Muscle layer of duodenum (tissue), 2 donors: Measurements from ENCODE around the gene PIK3C2G.

Experiments used
- H3K27ac ChIP-seq: one replicate; pipeline ENCODE4 v1.7.0; 2013; ENCODE audit warnings: mild to moderate bottlenecking, low read length
- H3K27me3 ChIP-seq: one replicate; pipeline ENCODE4 v1.7.0; 2013; ENCODE audit warnings: low read depth, mild to moderate bottlenecking, control low read depth, low read length
- H3K36me3 ChIP-seq, 2 donors: one replicate each; pipeline ENCODE4 v1.7.0; 2013; ENCODE audit warnings: low read length in 2 of 2, control low read depth in 1 of 2, mild to moderate bottlenecking in 1 of 2; ENCODE audit not compliant: insufficient read depth in 2 of 2, control insufficient read depth in 1 of 2
- H3K4me1 ChIP-seq, 2 donors: one replicate each; pipeline ENCODE4 v1.7.0; 2013; ENCODE audit warnings: low read length in 2 of 2, mild to moderate bottlenecking in 2 of 2, control low read depth in 1 of 2, moderate library complexity in 1 of 2; ENCODE audit not compliant: insufficient read depth in 2 of 2, control insufficient read depth in 1 of 2
- H3K4me3 ChIP-seq, 2 donors: one replicate each; pipeline ENCODE4 v1.7.0; 2013; ENCODE audit warnings: low read length in 2 of 2, low read depth in 1 of 2, mild to moderate bottlenecking in 1 of 2
- H3K9me3 ChIP-seq, 2 donors: one replicate each; pipeline ENCODE4 v1.7.0; 2013; ENCODE audit warnings: low read length in 2 of 2, control low read depth in 1 of 2, mild to moderate bottlenecking in 1 of 2; ENCODE audit not compliant: control insufficient read depth in 1 of 2
- donor health status: healthy.

The PIK3C2G gene

GRCh38 chr12:18570543-18570942 is 309.2 kb downstream of the PIK3C2G start:
- H3K4me3 ChIP-seq = no peak overlapping the region
- no peak overlapping the region for H3K27ac ChIP-seq
- H3K9me3 ChIP-seq = no peaks in the 10 kb centered on the region
- no peaks in the 10 kb centered on the region for H3K27me3 ChIP-seq
- no peaks in the 10 kb centered on the region for H3K36me3 ChIP-seq
- no peaks in the 10 kb centered on the region for H3K4me1 ChIP-seq

DNA sequence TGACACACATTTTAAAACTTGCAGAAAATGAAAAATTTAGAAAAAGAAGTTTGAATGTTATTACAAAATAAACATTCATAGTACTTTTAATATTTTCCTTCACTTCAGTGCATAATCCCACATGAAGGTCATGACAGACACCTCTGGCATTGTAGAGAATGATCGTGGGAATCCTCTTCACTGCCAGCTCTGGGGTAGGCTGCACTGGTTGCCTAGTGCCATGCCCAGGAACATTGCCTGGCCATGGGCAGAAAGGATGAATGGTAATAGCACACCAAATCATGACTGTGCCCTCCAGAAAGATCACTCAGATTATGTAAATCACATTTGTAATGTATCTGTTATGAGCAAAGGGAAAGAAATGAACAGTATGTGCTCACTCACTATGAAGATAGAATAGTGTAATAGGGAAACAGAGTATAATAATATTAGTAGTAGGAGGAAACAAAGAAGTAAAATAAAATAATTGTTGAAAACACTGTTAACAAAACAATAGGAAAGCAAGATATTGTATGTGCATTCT is 314.8 kb downstream of the PIK3C2G start:
- no peaks in the 10 kb centered on the region for H3K36me3 ChIP-seq
- no peak overlapping the region for H3K4me3 ChIP-seq
- H3K9me3 ChIP-seq = no peaks in the 10 kb centered on the region
- no peak overlapping the region for H3K27ac ChIP-seq
- H3K4me1 ChIP-seq = no peaks in the 10 kb centered on the region
- no peaks in the 10 kb centered on the region for H3K27me3 ChIP-seq

DNA sequence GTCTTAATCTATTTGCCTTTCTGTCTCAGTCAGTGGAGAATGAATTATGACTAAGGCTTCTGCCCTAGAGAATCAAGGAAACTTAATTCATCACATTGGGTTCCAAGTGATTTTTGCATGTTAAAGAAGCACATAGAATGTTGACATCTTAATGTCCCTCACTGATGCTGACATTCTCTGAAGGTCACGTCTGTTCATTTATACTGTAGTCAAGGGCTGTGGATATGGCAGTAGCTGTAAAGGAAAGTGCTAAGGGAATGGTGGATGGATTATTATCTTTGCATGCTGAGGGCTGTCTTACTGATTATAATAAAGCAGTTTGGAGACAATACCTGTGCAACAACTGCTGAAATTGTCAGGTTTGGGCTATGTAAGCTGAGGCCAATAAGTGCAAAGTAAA is 315.3 kb downstream of the PIK3C2G start:
- Histone ChIP-seq H3K9me3 (no peaks in the 10 kb centered on the region), H3K27me3 (no peaks in the 10 kb centered on the region), H3K27ac (no peak overlapping the region), H3K36me3 (no peaks in the 10 kb centered on the region), H3K4me3 (no peak overlapping the region), H3K4me1 (no peaks in the 10 kb centered on the region)

DNA sequence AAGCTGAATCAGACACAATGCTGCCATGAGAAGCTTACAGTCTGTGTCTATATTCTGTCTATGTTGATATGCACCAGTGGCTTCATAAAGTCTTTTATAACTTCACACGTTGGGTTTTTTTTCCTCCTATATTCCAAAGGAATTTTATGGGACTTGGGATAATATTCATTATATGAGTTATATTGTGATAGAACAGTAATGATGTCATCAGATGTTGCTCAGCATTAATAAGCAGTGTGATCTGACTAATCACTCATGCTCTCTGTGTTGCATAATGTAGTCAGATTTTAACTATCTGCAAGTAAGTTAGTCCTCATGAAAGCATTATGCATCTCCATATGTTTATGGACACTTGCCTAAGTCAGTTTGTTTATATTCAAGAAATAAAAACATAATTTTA is 316.9 kb downstream of the PIK3C2G start:
- no peaks in the 10 kb centered on the region for H3K36me3 ChIP-seq
- H3K27me3 ChIP-seq = no peaks in the 10 kb centered on the region
- H3K27ac ChIP-seq = no peak overlapping the region
- H3K4me1 ChIP-seq = no peaks in the 10 kb centered on the region
- H3K9me3 ChIP-seq = peaks cover under 1 to 2% of the 10 kb centered on the region in 2 donors
- H3K4me3 ChIP-seq = no peak overlapping the region

GRCh38 chr12:18580291-18580690 is 319.0 kb downstream of the PIK3C2G start:
- H3K27me3 ChIP-seq = no peaks in the 10 kb centered on the region
- H3K9me3 ChIP-seq = peaks cover 5 to 9% of the 10 kb centered on the region in 2 donors
- H3K4me1 ChIP-seq = no peaks in the 10 kb centered on the region
- H3K36me3 ChIP-seq = no peaks in the 10 kb centered on the region
- no peak overlapping the region for H3K4me3 ChIP-seq
- H3K27ac ChIP-seq = no peak overlapping the region

GRCh38 chr12:18580706-18581105 is 319.4 kb downstream of the PIK3C2G start:
- H3K4me1 ChIP-seq = no peaks in the 10 kb centered on the region
- H3K9me3 ChIP-seq = peaks cover 5 to 9% of the 10 kb centered on the region in 2 donors
- H3K27ac ChIP-seq = no peak overlapping the region
- H3K36me3 ChIP-seq = no peaks in the 10 kb centered on the region
- H3K4me3 ChIP-seq = no peak overlapping the region
- no peaks in the 10 kb centered on the region for H3K27me3 ChIP-seq

DNA sequence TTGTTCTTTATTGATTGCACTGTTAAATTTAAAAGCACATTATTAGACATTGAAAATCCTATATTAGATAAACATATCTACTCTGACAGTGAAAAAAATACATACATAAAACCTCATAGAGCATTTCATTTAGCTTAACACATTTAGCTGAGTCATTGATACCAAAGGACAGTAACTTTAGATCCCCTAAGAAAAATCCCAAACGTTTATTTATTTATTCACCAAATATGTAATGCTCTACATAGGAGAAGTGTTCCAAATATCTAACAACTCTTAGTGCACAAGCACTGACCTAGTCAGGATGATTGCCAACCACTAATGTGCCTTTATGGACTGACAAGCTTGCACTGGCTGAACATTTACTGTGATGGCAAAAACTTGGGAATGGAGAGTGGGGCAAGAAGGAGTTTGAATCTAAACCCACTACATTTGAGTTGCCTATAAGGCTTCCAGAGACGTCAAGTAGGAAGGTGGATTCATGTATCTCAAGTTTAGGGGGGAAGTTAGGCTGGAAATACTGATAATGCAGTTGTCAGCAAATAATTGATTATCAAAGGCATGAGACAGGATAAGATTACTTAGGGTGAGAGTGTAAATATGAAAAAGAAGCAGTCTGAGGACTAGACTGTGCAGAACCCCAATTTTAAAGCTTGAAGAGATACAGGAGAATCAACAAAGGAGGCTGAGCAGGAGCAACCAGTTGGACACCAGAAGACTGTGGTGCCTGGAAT is 320.1 kb downstream of the PIK3C2G start:
- H3K36me3 ChIP-seq = no peaks in the 10 kb centered on the region
- H3K4me3 ChIP-seq = no peak overlapping the region
- no peaks in the 10 kb centered on the region for H3K27me3 ChIP-seq
- H3K9me3 ChIP-seq = peaks cover 5 to 9% of the 10 kb centered on the region in 2 donors
- H3K4me1 ChIP-seq = no peaks in the 10 kb centered on the region
- no peak overlapping the region for H3K27ac ChIP-seq

DNA sequence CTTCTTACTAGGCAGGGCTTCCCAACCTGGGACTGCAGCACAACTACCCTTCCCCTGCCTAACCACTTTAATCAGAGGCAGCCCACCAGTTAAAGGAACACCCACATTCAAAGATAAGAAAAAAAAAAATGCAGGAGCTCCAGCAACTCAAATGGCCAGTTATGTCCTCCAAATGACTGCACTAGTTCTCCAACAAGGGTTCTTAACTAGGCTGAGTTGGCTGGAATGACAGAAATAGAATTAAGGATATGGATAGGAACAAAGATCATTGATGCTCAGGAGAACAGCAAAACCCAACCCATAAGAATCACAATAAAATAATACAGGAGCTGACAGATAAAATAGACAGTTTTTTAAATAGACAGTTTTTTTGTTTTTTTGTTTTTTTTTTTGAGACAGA is 322.3 kb downstream of the PIK3C2G start:
- Histone ChIP-seq H3K36me3 (no peaks in the 10 kb centered on the region), H3K4me3 (no peak overlapping the region), H3K27ac (no peak overlapping the region), H3K27me3 (no peaks in the 10 kb centered on the region), H3K9me3 (peaks cover 5 to 9% of the 10 kb centered on the region in 2 donors), H3K4me1 (no peaks in the 10 kb centered on the region)

GRCh38 chr12:18586581-18586980 is 325.3 kb downstream of the PIK3C2G start:
- H3K36me3 ChIP-seq = no peaks in the 10 kb centered on the region
- no peaks in the 10 kb centered on the region for H3K27me3 ChIP-seq
- no peak overlapping the region for H3K4me3 ChIP-seq
- no peaks in the 10 kb centered on the region for H3K4me1 ChIP-seq
- H3K9me3 ChIP-seq = peaks cover 5 to 9% of the 10 kb centered on the region in 2 donors
- H3K27ac ChIP-seq = no peak overlapping the region

DNA sequence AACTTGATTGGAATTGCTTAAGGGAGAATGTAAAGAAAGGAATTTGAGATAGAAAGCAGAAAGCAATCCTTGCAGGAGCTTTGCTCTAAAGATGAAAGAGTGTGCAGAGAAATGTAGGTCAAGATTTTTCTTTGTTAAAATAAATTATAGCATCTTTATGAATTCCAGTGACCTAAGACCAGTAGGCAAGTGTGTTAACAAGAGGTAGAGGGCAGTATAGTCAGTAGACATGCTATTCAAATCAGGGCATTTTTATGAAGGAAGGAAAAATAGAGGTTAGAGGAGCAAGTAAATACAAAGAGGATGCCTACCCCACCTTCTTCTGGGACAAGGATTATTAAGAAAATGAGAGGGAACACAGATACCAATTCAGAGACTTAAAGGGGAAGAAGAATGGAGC is 328.0 kb downstream of the PIK3C2G start:
- Histone ChIP-seq H3K4me1 (no peaks in the 10 kb centered on the region), H3K36me3 (no peaks in the 10 kb centered on the region), H3K4me3 (no peak overlapping the region), H3K27ac (no peak overlapping the region), H3K27me3 (no peaks in the 10 kb centered on the region), H3K9me3 (no peaks in the 10 kb centered on the region)

DNA sequence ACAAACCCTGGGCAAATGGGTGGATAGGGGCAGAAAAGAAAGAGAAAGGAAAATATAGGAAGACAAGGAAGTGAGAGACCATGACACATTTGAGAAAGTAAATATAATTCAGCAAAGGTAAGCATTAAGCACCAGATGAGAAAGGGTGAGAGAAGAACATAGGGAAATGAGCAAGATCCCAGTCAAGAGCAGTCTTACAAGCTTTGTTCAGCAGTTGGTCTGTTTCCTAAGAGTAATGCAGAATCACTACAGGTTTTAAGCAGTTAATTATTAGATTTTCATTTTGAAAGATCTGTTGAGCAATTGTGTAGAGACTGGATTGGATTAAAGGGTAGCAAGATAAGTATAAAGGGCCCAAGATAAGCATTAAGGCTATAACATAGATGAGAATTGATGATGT is 330.2 kb downstream of the PIK3C2G start:
- Histone ChIP-seq H3K27ac (no peak overlapping the region), H3K4me1 (no peaks in the 10 kb centered on the region), H3K9me3 (no peaks in the 10 kb centered on the region), H3K4me3 (no peak overlapping the region), H3K36me3 (no peaks in the 10 kb centered on the region), H3K27me3 (no peaks in the 10 kb centered on the region)

DNA sequence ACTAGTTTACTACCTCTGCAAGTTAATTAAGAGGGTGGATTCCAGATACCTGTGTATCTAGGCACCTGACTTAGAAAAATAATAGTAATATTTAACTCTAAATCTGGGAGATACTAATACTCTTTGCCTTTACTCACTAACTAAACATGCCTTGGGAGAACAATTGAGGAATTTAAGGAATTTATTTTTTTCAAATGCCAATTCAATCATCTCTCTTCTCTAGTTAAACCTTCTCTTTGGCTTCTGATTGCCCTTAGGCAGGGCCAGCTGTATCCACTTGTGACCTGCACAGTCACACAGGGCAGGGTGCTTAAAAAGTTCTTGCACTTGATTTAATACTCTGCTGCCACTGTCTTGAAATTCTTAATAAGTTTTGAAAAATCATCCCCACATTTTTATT is 334.1 kb downstream of the PIK3C2G start:
- Histone ChIP-seq H3K4me3 (no peak overlapping the region), H3K27ac (no peak overlapping the region), H3K36me3 (no peaks in the 10 kb centered on the region), H3K27me3 (no peaks in the 10 kb centered on the region), H3K4me1 (no peaks in the 10 kb centered on the region), H3K9me3 (no peaks in the 10 kb centered on the region)
